Lower lobe of right lung (tissue), 2 donors: ENCODE measurements around the gene PDE6C. TPM values are rescaled to one million over a fixed set of nuclear protein-coding genes. Genes with fewer than 3 reads are reported as not detected.

ENCODE experiments used
- ATAC-seq, 2 donors: fragments of 200-7000 bp; cut with Tn5 transposase; one replicate each; pipeline ENCODE4 v1.9.1; 2020 to 2022; ENCODE audit warnings: mild to moderate bottlenecking in 2 of 2, moderate library complexity in 2 of 2
- DNase-seq: peaks from one replicate; pipeline ENCODE4 v3.0.0-alpha.2; 2020
- H3K27ac ChIP-seq: fragments of 200-600 bp; one replicate; pipeline ENCODE4 v1.8.0; 2022
- H3K27me3 ChIP-seq: fragments of 200-600 bp; one replicate; pipeline ENCODE4 v1.8.0; 2022; ENCODE audit warnings: low read depth
- H3K36me3 ChIP-seq: fragments of 200-600 bp; one replicate; pipeline ENCODE4 v1.8.0; 2022; ENCODE audit warnings: mild to moderate bottlenecking
- H3K4me1 ChIP-seq: fragments of 200-600 bp; one replicate; pipeline ENCODE4 v1.8.0; 2022
- H3K4me3 ChIP-seq: fragments of 200-600 bp; one replicate; pipeline ENCODE4 v1.8.0; 2022; ENCODE audit warnings: mild to moderate bottlenecking
- H3K9me3 ChIP-seq: fragments of 200-600 bp; one replicate; pipeline ENCODE4 v1.8.0; 2022
- CTCF ChIP-seq: fragments of 200-600 bp; IDR thresholded peaks from one replicate; pipeline ENCODE4 v1.8.0; 2022; ENCODE audit warnings: antibody characterized with exemption, mild to moderate bottlenecking
- intact Hi-C: fragments of 100-400 bp; cut with DNase I; formaldehyde crosslinking; loops from one replicate; pipeline ENCODE4 v1.11.0; 2022
- total RNA-seq: library from RNA; stranded (reverse); fragmentation: NEBNext Ultra II Directional; extraction: Animal tissue kit (Norgen Biotek cat#: 25700); gene quantifications from one replicate; pipeline ENCODE4 v1.2.1, GENCODE V29; 2021
- donor health status: DM: no; HTN: yes; CAD: no; lungs with severe emphysema.

The PDE6C gene
- total RNA-seq, 1 donor from 2014 or later = not detected

GRCh38 chr10:93657757-93658156, 45.4 kb downstream of the PDE6C start:
- Histone ChIP-seq H3K27ac (no peak overlapping the region), H3K9me3 (no peaks in the 10 kb centered on the region), H3K4me3 (no peak overlapping the region), H3K36me3 (peaks cover 3% of the 10 kb centered on the region), H3K27me3 (no peaks in the 10 kb centered on the region), H3K4me1 (no peaks in the 10 kb centered on the region)
- TF ChIP-seq CTCF = no peak
- intact Hi-C loops = no loop called here
- no peak for ATAC-seq
- DNase-seq = no peak

GRCh38 chr10:93666030-93666429, 53.7 kb downstream of the PDE6C start:
- intact Hi-C loops = no loop called here
- no peak for ATAC-seq
- H3K4me1 ChIP-seq = no peaks in the 10 kb centered on the region
- H3K4me3 ChIP-seq = no peak overlapping the region
- no peak for TF ChIP-seq CTCF
- DNase-seq = no peak
- H3K36me3 ChIP-seq = peaks cover 70% of the 10 kb centered on the region
- no peaks in the 10 kb centered on the region for H3K9me3 ChIP-seq
- no peak overlapping the region for H3K27ac ChIP-seq
- H3K27me3 ChIP-seq = no peaks in the 10 kb centered on the region

- no peaks in the 10 kb centered on the region for H3K27me3 ChIP-seq
- peaks cover 74% of the 10 kb centered on the region for H3K36me3 ChIP-seq
Measured at GRCh38 chr10:93667795-93668194, 55.5 kb downstream of the PDE6C start.

GRCh38 chr10:93670372-93670771, 58.0 kb downstream of the PDE6C start:
- no peaks in the 10 kb centered on the region for H3K9me3 ChIP-seq
- peaks cover 76% of the 10 kb centered on the region for H3K36me3 ChIP-seq
- no peak overlapping the region for H3K4me3 ChIP-seq
- H3K27ac ChIP-seq = no peak overlapping the region
- no peaks in the 10 kb centered on the region for H3K27me3 ChIP-seq
- TF ChIP-seq CTCF = no peak
- intact Hi-C loops = no loop called here
- no peaks in the 10 kb centered on the region for H3K4me1 ChIP-seq
- no peak for ATAC-seq
- DNase-seq = no peak

More at GRCh38 chr10:93667795-93668194, 55.5 kb downstream of the PDE6C start:
- DNase-seq = no peak
- H3K27ac ChIP-seq = no peak overlapping the region
- no peaks in the 10 kb centered on the region for H3K4me1 ChIP-seq
- intact Hi-C loops = no loop called here
- no peak for TF ChIP-seq CTCF
- no peak overlapping the region for H3K4me3 ChIP-seq
- H3K9me3 ChIP-seq = no peaks in the 10 kb centered on the region
- ATAC-seq = no peak

- Histone ChIP-seq H3K27ac (no peak overlapping the region), H3K4me1 (no peaks in the 10 kb centered on the region), H3K36me3 (peaks cover 76% of the 10 kb centered on the region), H3K27me3 (no peaks in the 10 kb centered on the region), H3K4me3 (no peak overlapping the region), H3K9me3 (no peaks in the 10 kb centered on the region)
- no peak for ATAC-seq
- intact Hi-C loops = no loop called here
- TF ChIP-seq CTCF = no peak
- DNase-seq = no peak
Measured at GRCh38 chr10:93671042-93671441, 58.7 kb downstream of the PDE6C start.
